Measurements from ENCODE around the gene ZFC3H1. TPM values are rescaled to one million over a fixed set of nuclear protein-coding genes. Genes with fewer than 3 reads are reported as not detected.
"Not testable (repeated sequence)": the region's sequence is repeated elsewhere in the genome, so short reads cannot be mapped to it uniquely, and the experiment has no call there.

Gene ZFC3H1
- 5.3 and 9.3 TPM in 2 replicates for total RNA-seq (2014; rRNA removed; shearing (Covaris generic))
- 13.3 and 18.3 TPM in 2 replicates for polyA plus RNA-seq (2015; cell fraction: cytosol; rRNA removed)
- 214 and 228 TPM in 2 replicates for polyA plus RNA-seq (2015; cell fraction: nucleus; rRNA removed)

GRCh38 chr12:71663561-71664410 lies at the start of gene ZFC3H1, which contains the start of gene THAP2:
Gene ZFC3H1 (minus strand): TSS chr12:71663848. CDS start chr12:71663610, 238 bp downstream.
Gene THAP2 (plus strand): TSS chr12:71664301. CDS start chr12:71664510, 209 bp downstream.
- peak; percentile 99 for DNase-seq (ENCODE audit: low read depth)

DNA sequence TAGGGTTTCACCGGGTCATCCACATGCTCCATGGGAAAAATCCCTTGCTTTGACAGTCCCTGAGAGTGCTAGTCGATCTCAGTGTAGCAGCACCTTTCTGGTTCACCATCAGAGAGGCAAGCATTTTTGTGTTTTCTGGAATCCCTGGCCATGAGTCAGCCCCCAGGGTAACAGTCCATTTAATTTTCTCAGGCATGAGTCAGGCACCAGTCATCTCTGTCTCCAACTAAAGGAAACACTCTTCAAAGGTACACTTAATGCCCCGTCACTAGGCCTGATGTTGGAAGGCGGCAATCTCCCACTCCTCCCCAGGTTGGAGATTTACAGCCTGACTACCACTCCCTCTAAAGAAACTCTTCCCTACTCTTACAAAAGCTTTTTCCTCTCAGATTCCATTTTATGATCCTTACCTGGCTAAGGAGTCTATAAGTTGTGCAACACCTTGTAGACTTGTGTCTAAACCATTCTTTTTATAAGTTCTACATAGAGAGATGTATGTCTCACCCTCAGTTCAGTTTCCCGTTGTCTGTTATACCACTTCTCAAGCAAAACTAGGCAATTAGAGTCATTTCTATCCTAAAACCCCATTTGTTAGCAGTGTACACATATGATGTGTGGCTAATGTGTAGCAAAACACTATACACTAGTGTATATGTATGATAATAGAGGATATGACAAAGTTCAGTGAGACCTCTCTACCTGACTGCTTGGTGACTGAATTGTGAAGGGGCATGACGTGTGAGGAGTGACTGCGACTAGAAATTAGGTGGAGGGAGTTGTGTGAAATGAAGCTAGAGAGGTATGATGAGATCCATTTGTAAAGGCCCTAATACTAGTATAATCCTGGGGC lies 46.9 kb upstream of the ZFC3H1 start:
- DNase-seq (ENCODE audit: low read depth): peak; percentile 97

GRCh38 chr12:71708658-71709057 lies 45.0 kb upstream of the ZFC3H1 start:
- DNase-seq (ENCODE audit: low read depth): no peak

- no peak for DNase-seq (ENCODE audit: low read depth)
Measured at GRCh38 chr12:71704920-71705319, 41.3 kb upstream of the ZFC3H1 start.

- DNase-seq (ENCODE audit: low read depth): no peak
Measured at GRCh38 chr12:71703206-71703605, 39.6 kb upstream of the ZFC3H1 start.

GRCh38 chr12:71702590-71702989 lies 38.9 kb upstream of the ZFC3H1 start:
- DNase-seq (ENCODE audit: low read depth): no peak

- DNase-seq (ENCODE audit: low read depth): not testable (repeated sequence)
Measured at GRCh38 chr12:71702181-71702580, 38.5 kb upstream of the ZFC3H1 start.

- no peak for DNase-seq (ENCODE audit: low read depth)
Measured at GRCh38 chr12:71695782-71696181, 32.1 kb upstream of the ZFC3H1 start.

GRCh38 chr12:71694099-71694820 lies 30.6 kb upstream of the ZFC3H1 start:
- DNase-seq (ENCODE audit: low read depth): no peak

DNA sequence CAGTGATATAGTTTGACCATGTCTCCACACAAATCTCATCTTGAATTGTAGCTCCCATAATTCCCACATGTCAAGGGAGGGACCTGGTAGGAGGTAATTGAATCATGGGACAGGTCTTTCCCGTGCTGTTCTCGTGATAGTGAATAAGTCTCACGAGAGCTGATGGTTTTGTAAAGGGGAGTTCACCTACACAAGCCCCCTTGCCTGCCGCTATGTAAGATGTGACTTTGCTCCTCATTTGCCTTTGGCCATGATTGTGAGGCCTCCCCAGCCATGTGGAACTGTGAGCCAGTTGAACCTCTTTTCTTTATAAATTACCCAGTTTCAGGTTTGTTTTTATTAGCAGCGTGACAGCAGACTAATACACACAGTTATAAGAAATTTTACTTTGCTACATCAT lies 30.0 kb upstream of the ZFC3H1 start:
- not testable (repeated sequence) for DNase-seq (ENCODE audit: low read depth)

- DNase-seq (ENCODE audit: low read depth): no peak
Measured at GRCh38 chr12:71693126-71693525, 29.5 kb upstream of the ZFC3H1 start.

DNA sequence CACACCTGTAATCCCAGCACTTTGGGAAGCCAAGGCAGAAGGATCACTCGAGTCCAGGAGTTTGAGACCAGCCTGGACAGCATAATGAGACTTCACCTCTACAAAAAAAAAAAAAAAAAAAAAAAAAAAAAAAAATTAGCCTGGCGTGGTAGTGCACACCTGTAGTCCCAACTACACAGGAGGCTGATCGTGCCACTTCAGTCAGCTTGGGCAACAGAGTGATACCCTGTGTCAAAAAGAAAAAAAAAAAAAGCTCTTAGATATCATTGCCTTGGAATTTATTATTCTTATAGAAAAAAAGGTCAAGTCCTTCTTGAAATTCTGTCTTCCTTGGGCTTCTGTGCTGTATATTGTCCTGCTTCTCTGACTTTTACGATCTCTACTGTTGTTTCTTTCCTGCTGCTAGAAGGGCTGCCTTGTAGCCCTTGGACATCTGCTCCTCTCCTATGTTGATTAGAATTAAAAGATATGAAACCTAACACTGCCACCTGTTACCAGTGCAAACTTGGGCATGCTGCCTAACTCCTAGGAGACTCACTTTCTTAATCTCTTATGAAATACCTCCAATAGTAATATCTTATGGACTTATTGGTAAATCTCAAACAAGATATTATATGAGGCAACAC lies 28.0 kb upstream of the ZFC3H1 start:
- DNase-seq (ENCODE audit: low read depth): no peak

- DNase-seq (ENCODE audit: low read depth): no peak
Measured at GRCh38 chr12:71688961-71689570, 25.4 kb upstream of the ZFC3H1 start.

DNA sequence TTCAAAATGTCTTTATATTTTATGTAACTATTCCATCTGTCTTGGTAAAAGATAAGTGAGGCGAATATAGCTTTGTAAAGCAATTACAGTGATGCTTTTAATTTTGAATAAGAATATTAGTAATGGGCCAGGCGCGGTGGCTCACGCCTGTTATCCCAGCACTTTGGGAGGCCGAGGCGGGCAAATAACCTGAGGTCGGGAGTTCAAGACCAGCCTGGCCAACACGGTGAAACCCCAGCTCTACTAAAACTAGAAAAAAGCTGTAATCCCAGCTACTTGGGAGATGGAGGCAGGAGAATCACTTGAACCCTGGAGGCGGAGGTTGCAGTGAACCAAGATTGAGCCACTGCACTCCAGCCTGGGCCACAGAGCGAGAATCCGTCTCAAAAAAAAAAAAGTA lies 23.5 kb upstream of the ZFC3H1 start:
- DNase-seq (ENCODE audit: low read depth): not testable (repeated sequence)

GRCh38 chr12:71686658-71687025 lies 23.0 kb upstream of the ZFC3H1 start:
- no peak for DNase-seq (ENCODE audit: low read depth)

DNA sequence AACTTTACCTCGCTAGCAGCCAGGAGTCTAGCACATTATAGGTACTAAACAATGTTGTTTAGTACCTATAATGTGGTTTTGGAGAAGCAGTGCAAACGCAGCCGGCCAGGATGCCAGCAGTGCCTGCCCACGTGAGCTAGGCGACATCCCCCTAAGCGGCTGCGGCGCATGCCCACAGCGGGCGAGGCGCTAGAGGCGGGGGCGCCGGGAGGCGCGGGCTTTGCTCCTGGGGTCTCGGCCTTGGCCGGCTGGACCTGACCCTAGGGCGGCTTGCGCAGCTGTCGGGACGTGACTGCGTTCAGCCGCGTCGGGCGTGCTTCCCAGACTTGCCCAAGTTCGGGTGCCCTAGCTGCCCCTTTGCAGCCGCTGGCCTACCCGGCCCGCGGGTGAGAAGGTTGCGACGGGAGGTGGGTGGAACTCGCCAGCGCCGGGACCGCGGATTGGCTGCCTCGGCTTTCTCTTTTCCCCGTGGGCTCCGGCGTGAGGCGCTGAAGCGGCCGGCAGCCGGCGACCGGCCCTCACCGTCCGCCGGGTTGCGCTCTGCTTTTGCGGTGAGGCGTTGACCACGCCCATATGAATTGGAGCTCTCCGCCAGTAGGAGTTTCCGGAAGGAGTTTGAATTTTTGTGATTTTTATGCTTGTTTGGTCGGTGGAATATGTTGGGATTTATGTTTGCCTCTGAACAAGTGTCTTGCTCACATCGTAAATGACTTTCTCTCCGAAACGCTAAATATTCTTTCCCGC lies 22.4 kb upstream of the ZFC3H1 start, which contains the start of gene TMEM19:
Gene TMEM19 (plus strand): TSS at position 169 of the 744 bp plus-strand sequence. CDS start 599 bp downstream, outside the sequence.
- peak; percentile 94 for DNase-seq (ENCODE audit: low read depth)

GRCh38 chr12:71685312-71685906 lies 21.8 kb upstream of the ZFC3H1 start:
- DNase-seq (ENCODE audit: low read depth): no peak

DNA sequence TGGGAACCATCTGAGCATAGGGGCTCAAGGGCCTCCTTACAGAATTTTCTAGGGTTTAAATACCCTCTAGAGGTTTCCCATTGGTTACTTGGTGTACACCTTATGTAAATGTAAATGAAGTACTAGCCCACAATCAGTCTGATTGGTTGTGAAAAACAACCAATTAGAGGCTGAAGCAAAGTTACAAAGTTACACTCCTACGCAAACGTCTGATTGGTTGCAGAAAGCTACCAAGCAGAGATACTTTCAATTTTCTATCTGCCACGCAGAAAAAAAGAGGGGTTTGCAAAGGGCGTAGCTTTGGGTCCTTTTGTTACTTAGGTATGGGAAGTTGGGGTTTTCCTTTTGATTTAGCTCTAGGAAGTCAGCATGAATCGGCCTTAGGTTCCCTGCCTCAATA lies 20.4 kb upstream of the ZFC3H1 start:
- no peak for DNase-seq (ENCODE audit: low read depth)

DNA sequence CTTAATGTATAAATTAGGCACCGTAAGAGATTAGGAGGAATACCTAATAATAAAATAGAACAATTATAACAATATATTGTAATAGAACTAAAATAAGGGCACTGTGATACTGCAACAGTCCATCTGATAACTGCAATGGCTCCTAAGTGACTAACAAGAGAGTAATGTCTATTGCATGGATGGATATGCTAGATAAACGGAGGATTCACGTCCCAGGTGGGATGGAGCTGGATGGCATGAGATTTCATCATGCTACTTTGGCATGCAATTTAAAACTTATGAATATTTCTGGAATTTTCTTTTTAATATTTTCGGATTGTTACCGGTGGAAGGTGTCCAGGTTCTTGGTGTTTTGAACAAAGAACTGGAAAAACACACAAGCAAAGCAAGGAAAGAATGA lies 20.0 kb upstream of the ZFC3H1 start:
- DNase-seq (ENCODE audit: low read depth): no peak
